Measurements from ENCODE around the gene OR11L1.

DNA sequence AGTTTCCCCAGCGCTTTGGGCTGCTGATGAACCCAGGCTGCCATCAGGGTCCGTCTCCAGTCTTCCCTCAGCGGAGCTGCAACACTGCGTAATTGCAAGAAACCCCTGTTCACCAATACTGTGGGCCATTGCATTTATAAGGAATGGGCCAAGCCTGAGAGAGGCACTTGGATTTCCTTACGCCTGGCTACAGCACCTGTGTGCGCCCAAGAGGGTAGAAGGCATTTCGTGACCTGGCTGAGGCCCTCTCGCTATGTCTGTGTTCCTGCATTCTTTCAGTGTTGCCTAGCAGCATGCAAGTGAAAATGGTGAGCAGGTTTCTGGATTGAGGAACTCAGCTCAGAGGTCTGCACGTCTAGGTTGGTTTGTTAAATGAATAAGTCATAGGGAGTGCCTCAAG lies 41.6 kb upstream of the OR11L1 start:
- TF ChIP-seq, protein P1, sequence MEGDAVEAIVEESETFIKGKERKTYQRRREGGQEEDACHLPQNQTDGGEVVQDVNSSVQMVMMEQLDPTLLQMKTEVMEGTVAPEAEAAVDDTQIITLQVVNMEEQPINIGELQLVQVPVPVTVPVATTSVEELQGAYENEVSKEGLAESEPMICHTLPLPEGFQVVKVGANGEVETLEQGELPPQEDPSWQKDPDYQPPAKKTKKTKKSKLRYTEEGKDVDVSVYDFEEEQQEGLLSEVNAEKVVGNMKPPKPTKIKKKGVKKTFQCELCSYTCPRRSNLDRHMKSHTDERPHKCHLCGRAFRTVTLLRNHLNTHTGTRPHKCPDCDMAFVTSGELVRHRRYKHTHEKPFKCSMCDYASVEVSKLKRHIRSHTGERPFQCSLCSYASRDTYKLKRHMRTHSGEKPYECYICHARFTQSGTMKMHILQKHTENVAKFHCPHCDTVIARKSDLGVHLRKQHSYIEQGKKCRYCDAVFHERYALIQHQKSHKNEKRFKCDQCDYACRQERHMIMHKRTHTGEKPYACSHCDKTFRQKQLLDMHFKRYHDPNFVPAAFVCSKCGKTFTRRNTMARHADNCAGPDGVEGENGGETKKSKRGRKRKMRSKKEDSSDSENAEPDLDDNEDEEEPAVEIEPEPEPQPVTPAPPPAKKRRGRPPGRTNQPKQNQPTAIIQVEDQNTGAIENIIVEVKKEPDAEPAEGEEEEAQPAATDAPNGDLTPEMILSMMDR (IDR thresholded peaks at IDR 0.05) = no peak
- no peak for TF ChIP-seq POLR2A (IDR thresholded peaks at IDR 0.05)
